Endometrium (tissue), 2 donors: ENCODE results near the gene C11orf68.
"Not testable (repeated sequence)": the region's sequence is repeated elsewhere in the genome, so short reads cannot be mapped to it uniquely, and the experiment has no call there.

ENCODE experiments used
- FAIRE-seq: peaks from 2 replicates; lab custom pipeline; 2012; peaks lifted over from hg19 to GRCh38; lab: Jason Lieb, UNC
- donor health status: control.
- donor health status: control.

The C11orf68 gene

GRCh38 chr11:65918211-65919140 lies at the start of gene C11orf68:
Gene C11orf68, minus strand, starts transcription at chr11:65919062. Its CDS starts 31 bp downstream, at chr11:65919031.
- no peak for FAIRE-seq

GRCh38 chr11:65967329-65967934 lies 48.6 kb upstream of the C11orf68 start:
- FAIRE-seq = no peak

- FAIRE-seq = no peak
These were observed 47.3 kb upstream of the C11orf68 start for GRCh38 chr11:65965986-65966762.

DNA sequence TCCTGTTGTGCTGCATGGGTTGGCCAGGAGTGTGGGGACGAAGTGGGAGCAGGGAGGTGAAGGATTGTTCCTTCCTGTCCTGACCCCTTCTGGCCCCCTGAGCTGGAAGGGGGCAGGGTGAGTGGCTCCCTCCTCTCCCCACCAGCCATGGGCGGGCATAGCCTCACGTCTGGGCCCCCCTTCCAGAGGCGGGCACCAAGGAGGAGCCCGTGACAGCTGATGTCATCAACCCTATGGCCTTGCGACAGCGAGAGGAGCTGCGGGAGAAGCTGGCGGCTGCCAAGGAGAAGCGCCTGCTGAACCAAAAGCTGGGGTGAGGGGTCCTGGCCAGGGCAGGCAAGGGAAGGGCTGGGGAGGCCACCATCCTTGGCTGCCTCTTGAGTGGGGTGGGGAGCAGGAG lies 46.0 kb upstream of the C11orf68 start:
- no peak for FAIRE-seq

- no peak for FAIRE-seq
These were observed 43.3 kb upstream of the C11orf68 start for GRCh38 chr11:65962141-65962564.

DNA sequence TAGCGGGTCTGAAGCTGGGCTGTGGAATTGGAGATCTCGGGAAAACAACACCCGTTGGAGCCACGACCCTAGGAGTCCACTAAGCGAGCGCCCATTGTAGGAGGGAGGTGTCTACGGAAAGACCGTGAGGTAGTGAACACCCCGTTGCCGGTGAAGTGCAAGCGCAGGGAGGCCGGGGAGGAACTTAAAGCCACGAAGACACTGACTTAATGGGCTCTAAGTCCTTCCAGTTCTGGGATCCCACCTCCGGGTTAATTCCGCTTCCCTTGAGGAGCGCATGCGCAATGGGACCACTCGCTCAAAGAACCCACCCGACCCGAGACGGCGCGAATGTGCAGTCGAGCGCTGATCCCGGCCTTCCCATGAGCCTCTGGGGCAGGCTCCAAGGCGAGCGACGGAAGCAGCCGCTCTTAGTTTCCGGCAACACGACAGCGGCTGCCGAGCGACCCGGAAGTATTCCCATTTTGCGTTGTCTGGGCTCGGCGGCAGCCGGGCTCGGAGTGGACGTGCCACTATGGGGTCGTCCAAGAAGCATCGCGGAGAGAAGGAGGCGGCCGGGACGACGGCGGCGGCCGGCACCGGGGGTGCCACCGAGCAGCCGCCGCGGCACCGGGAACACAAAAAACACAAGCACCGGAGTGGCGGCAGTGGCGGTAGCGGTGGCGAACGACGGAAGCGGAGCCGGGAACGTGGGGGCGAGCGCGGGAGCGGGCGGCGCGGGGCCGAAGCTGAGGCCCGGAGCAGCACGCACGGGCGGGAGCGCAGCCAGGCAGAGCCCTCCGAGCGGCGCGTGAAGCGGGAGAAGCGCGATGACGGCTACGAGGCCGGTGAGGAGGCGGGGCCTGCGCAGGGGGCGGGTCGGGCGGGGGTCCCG lies 42.6 kb upstream of the C11orf68 start, which contains the start of gene SART1:
SART1 (plus strand) TSS at position 468 of the 874 bp plus-strand sequence; CDS start at position 515, 47 bp downstream.
- FAIRE-seq = peak; percentile 90

- no peak for FAIRE-seq
These were observed 42.0 kb upstream of the C11orf68 start for GRCh38 chr11:65960824-65961266.

GRCh38 chr11:65958774-65959420 lies 40.0 kb upstream of the C11orf68 start:
- FAIRE-seq = no peak

DNA sequence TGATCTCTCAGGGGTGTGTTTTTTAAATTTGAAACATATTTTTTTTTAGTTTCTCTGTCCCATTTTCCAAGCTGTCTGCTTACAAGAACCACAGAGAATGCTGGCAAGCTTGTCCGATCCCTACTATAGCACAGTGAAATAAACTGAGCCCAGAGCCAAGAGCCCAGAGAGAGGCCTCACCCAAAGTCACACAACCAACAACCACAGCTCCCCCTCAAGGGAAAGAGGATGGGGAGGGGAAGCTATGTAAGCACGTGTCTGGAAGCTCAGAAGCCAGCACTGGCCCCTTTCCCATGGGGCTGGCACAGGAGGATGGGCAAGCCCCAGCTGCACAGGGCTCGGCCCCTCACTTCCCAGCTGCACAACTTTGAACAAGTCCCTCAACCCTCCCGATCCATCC lies 39.4 kb upstream of the C11orf68 start:
- no peak for FAIRE-seq

- no peak for FAIRE-seq
These were observed 35.9 kb upstream of the C11orf68 start for GRCh38 chr11:65954771-65955170.

GRCh38 chr11:65953471-65953870 lies 34.6 kb upstream of the C11orf68 start:
- no peak for FAIRE-seq

GRCh38 chr11:65952052-65952521 lies 33.2 kb upstream of the C11orf68 start:
- no peak for FAIRE-seq

- FAIRE-seq = not testable (repeated sequence)
These were observed 32.8 kb upstream of the C11orf68 start for GRCh38 chr11:65951641-65952040.

DNA sequence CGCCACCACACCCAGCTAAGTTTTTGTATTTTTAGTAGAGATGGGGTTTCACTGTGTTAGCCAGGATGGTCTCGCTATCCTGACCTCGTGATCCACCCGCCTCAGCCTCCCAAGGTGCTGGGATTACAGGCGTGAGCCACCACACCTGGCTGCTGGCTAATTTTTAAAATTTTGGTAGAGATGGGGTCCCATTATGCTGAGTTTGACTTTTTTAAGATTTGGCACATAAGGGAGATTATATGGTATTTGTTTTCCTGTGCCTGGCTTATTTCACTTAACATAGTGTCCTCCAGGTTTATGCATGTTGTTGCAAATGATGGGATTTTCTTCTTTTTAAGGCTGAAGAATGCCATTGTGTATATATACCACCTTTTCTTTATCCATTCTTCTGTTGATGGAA lies 31.8 kb upstream of the C11orf68 start:
- FAIRE-seq = not testable (repeated sequence)

DNA sequence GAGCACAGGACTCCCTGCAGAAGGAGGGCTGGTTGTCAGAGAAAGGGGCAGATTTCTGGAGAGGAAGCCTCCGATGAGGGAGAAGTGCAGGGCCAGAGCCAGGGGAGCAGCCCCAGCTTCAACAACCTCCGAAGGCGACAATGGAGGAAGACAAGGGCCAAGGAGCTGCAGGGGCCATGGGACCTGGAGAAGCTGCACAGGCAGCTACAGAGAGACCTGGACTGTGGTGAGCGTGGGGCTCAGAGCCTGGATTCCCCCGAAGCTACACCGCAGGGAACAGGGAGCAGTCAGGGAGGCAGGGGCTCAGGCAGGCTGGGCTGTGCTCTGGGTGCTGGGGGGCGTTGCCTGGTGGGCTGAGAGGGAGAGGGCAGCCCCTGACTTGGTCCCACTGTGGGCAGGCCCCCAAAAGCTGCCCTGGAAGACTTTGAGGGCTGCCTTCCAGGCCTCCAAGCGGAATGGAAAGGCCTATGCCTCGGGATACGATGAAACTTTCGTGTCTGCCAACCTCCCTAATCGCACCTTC lies 28.8 kb upstream of the C11orf68 start:
- FAIRE-seq = no peak

- FAIRE-seq = no peak
These were observed 28.3 kb upstream of the C11orf68 start for GRCh38 chr11:65947133-65947532.

DNA sequence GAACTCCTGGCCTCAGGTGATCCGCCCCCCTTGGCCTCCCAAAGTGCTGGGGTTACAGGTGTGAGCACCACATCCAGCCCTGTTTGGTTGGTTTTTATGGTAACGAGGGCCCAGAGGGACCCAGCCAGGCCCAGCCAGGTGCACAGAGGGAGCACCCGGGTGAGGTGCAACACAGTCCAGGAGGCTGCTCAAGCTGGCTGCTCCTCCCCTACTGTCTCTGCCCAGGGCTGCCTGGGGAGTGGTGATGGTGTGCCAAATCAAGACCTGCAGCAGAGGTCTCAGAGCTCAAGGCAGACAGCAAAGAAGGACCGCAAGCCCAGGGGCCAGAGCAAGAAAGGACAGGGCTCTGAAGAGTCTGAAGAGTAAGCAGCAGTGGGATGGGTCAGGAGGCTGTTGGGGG lies 27.8 kb upstream of the C11orf68 start:
- FAIRE-seq = no peak

DNA sequence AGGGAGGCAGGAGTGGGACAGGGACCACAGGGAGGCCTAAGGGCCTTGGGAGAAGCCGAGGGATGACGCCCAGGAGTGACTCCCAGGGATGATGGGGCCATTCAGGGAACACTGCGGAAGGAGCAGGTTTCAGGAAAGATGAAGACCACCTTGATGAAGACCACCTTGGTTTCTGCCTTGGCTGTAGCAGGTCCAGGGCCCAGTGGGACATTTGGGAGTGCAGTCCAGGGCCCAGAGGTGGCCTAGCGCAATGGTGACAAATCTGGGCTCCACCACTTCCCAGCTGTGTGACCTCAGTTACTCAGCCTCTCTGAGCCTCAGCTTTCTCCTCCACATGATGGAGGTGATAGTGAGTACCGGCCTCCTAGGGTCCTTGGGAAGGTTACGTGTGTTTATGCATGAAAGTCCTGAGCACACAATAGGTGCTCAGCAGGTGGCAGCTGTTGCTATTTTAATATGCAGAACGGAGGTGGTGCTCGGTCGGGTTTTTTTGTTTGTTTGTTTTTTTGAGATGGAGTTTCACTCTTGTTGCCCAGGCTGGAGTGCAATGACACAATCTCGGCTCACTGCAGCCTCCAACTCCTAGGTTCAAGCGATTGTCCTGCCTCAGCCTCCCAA lies 27.2 kb upstream of the C11orf68 start:
- no peak for FAIRE-seq

- FAIRE-seq = no peak
These were observed 26.6 kb upstream of the C11orf68 start, which contains the start of gene TSGA10IP for GRCh38 chr11:65945430-65945911. Gene TSGA10IP, plus strand, starts transcription at chr11:65945480. Its CDS starts 196 bp downstream, at chr11:65945676.

DNA sequence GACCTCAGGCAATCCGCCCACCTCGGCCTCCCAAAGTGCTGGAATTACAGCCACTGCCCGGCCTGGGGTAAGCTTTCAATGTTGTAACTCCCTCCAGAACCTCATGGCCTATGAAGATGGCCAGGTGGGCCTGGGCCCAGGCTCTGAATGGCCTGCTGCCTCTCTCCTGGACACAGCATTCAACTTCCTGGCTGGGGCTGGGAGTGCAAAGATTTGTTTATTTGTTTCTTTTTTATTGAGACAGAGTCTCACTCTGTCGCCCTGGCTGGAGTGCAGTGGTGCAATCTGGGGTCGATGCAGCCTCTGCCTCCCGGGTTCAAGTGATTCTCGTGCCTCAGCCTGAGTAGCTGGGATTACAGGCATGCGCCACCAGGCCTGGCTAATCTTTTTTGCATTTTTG lies 25.9 kb upstream of the C11orf68 start:
- no peak for FAIRE-seq
